Brain microvascular endothelial cell (primary cell): ENCODE results near the gene ETFDH.
"Not testable (repeated sequence)": the region's sequence is repeated elsewhere in the genome, so short reads cannot be mapped to it uniquely, and the experiment has no call there.

ENCODE experiments used
- DNase-seq: peaks from one replicate; pipeline ENCODE4 v3.0.0-alpha.2; 2020
- H3K27ac ChIP-seq: fragments of 250-450 bp; sonication (Bioruptor Pico); 2 replicates; pipeline ENCODE4 v1.5.1; 2020; ENCODE audit warnings: mild to moderate bottlenecking, moderate library complexity
- H3K27me3 ChIP-seq: fragments of 250-450 bp; sonication (Bioruptor Pico); replicated peaks from 2 replicates; pipeline ENCODE4 v1.5.1; 2020; ENCODE audit warnings: mild to moderate bottlenecking
- H3K36me3 ChIP-seq: fragments of 250-450 bp; sonication (Bioruptor Pico); replicated peaks from 2 replicates; pipeline ENCODE4 v1.5.1; 2020; ENCODE audit warnings: mild to moderate bottlenecking
- H3K4me3 ChIP-seq: 2 replicates; pipeline ENCODE4 v1.5.1; 2011; ENCODE audit warnings: low read depth, mild to moderate bottlenecking, control low read depth, low read length, moderate library complexity
- in situ Hi-C: cut with HindIII; loops from 2 replicates; pipeline ENCODE4 v1.10.0; 2017; ENCODE audit warnings: low sequenced_read_pairs, low pct_ligation_motif_present
- TF ChIP-seq, protein P1 (sequence below): IDR thresholded peaks from 2 replicates; pipeline ENCODE4 v1.5.1; 2011; ENCODE audit warnings: low read depth, mild to moderate bottlenecking, moderate library complexity, low read length, control low read depth, inconsistent platforms; ENCODE audit errors: missing control alignments

The ETFDH gene

GRCh38 chr4:158754385-158755180, 82.5 kb downstream of the ETFDH start:
- no peak for DNase-seq
- in situ Hi-C loops = no loop called here
- Histone ChIP-seq H3K4me3 (no peak overlapping the region), H3K27me3 (no peaks in the 10 kb centered on the region), H3K36me3 (no peaks in the 10 kb centered on the region), H3K27ac (no peak overlapping the region)
- TF ChIP-seq, protein P1, sequence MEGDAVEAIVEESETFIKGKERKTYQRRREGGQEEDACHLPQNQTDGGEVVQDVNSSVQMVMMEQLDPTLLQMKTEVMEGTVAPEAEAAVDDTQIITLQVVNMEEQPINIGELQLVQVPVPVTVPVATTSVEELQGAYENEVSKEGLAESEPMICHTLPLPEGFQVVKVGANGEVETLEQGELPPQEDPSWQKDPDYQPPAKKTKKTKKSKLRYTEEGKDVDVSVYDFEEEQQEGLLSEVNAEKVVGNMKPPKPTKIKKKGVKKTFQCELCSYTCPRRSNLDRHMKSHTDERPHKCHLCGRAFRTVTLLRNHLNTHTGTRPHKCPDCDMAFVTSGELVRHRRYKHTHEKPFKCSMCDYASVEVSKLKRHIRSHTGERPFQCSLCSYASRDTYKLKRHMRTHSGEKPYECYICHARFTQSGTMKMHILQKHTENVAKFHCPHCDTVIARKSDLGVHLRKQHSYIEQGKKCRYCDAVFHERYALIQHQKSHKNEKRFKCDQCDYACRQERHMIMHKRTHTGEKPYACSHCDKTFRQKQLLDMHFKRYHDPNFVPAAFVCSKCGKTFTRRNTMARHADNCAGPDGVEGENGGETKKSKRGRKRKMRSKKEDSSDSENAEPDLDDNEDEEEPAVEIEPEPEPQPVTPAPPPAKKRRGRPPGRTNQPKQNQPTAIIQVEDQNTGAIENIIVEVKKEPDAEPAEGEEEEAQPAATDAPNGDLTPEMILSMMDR = no peak

DNA sequence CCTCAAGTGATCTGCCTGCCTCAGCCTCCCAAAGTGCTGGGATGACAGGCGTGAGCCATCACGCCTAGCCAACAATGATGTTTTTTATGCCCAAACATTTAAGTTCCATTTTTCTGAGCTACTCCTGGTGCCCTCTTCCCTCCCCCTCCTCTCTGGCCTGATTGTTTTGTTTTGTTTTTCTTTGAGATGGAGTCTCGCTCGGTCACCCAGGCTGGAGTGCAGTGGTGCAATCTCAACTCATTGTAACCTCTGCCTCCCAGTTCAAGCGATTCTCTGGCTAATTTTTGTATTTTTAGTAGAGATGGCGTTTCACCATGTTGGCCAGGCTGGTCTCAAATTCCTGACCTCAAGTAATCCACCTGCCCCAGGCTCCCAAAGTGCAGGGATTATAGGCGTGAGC, 83.7 kb downstream of the ETFDH start:
- H3K27ac ChIP-seq, DNase-seq, in situ Hi-C loops, H3K36me3 ChIP-seq, H3K4me3 ChIP-seq, H3K27me3 ChIP-seq: not testable (repeated sequence)

DNA sequence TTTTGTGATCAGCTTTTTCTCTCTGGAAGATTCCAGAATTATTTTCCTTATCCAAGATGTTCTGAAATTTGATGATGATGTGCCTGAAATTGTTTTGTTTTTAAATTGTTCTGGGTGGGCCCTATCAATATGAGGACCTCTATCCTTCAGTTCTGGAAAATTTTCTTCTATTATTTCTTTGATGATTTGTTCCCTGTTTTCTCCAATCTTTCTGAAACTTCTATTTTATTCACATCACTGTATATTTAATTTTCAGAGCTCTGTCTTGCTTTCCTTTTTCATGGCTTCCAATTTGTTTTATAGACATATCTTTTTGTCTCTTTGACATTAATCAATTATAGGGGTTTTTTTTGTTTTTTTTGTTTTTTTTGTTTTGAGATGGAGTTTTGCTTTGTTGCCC, 84.5 kb downstream of the ETFDH start:
- Histone ChIP-seq H3K27ac (no peak overlapping the region), H3K27me3 (no peaks in the 10 kb centered on the region), H3K36me3 (no peaks in the 10 kb centered on the region), H3K4me3 (no peak overlapping the region)
- no peak for DNase-seq
- in situ Hi-C loops = no loop called here
- TF ChIP-seq, protein P1 = no peak

GRCh38 chr4:158758142-158758541, 86.0 kb downstream of the ETFDH start:
- Histone ChIP-seq H3K27me3 (no peaks in the 10 kb centered on the region), H3K27ac (no peak overlapping the region), H3K36me3 (no peaks in the 10 kb centered on the region), H3K4me3 (no peak overlapping the region)
- TF ChIP-seq, protein P1 = no peak
- DNase-seq = no peak
- in situ Hi-C loops = no loop called here

DNA sequence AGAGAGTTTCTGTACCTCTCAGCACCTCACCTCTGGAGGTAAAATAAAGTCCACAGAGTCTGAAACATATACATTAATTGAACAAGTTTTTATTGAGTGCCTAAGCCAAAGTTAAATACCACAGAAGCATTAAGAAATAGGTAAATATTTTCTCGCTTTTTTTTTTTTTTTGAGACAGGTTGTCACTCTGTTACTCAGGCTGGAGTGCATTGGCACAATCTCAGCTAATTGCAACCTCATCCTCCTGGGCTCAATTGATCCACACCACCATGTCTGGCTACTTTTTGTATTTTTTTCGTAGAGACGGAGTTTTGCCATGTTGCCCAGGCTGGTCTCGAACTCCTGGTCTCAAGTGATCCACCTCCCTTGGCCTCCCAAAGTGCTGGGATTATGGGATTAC, 86.6 kb downstream of the ETFDH start:
- Histone ChIP-seq H3K4me3 (no peak overlapping the region), H3K36me3 (no peaks in the 10 kb centered on the region), H3K27me3 (no peaks in the 10 kb centered on the region), H3K27ac (no peak overlapping the region)
- in situ Hi-C loops = no loop called here
- DNase-seq = no peak
- TF ChIP-seq, protein P1 = no peak
